ACC112 (cell line): ENCODE data around the gene DCUN1D2.
"Not testable (repeated sequence)": the region's sequence is repeated elsewhere in the genome, so short reads cannot be mapped to it uniquely, and the experiment has no call there.

ENCODE experiments used
- H2AFZ ChIP-seq: fragments of 200-600 bp; sonication (generic); one replicate; pipeline ENCODE4 v1.6.0; 2017; ENCODE audit warnings: antibody characterized with exemption, low read length; ENCODE audit not compliant: unreplicated experiment
- H3K27ac ChIP-seq: fragments of 200-600 bp; sonication (generic); 2 replicates; pipeline ENCODE4 v1.5.1; 2014; ENCODE audit warnings: low read depth, mild to moderate bottlenecking, antibody characterized with exemption, low read length, moderate library complexity
- H3K27me3 ChIP-seq: fragments of 200-600 bp; sonication (generic); 2 replicates; pipeline ENCODE4 v1.6.1; 2014; ENCODE audit warnings: mild to moderate bottlenecking, antibody characterized with exemption, low read length, moderate library complexity, mixed read lengths; ENCODE audit not compliant: insufficient read depth
- H3K36me3 ChIP-seq: fragments of 200-600 bp; sonication (generic); 2 replicates; pipeline ENCODE4 v1.6.1; 2016; ENCODE audit warnings: mild to moderate bottlenecking, antibody characterized with exemption, low read length, moderate library complexity, mixed read lengths; ENCODE audit not compliant: insufficient read depth
- H3K4me1 ChIP-seq: fragments of 200-600 bp; sonication (generic); one replicate; pipeline ENCODE4 v1.6.1; 2016; ENCODE audit warnings: low read length, mixed read lengths; ENCODE audit not compliant: insufficient read depth, unreplicated experiment, control insufficient read depth
- H3K4me3 ChIP-seq: fragments of 200-600 bp; sonication (generic); 2 replicates; pipeline ENCODE4 v1.5.1; 2014; ENCODE audit warnings: mild to moderate bottlenecking, low read depth, low read length
- H3K79me2 ChIP-seq: fragments of 200-600 bp; sonication (generic); one replicate; pipeline ENCODE4 v1.6.0; 2016; ENCODE audit warnings: low read length; ENCODE audit not compliant: control insufficient read depth, unreplicated experiment, insufficient read depth

DCUN1D2 gene

GRCh38 chr13:113474179-113474578, 16.3 kb downstream of the DCUN1D2 start:
- no peaks in the 10 kb centered on the region for H3K4me1 ChIP-seq
- no peak overlapping the region for H2AFZ ChIP-seq
- no peak overlapping the region for H3K27ac ChIP-seq
- H3K79me2 ChIP-seq = peaks cover 2% of the 10 kb centered on the region
- H3K4me3 ChIP-seq = no peak overlapping the region
- no peaks in the 10 kb centered on the region for H3K27me3 ChIP-seq
- H3K36me3 ChIP-seq = peaks cover 31% of the 10 kb centered on the region

- H3K27me3 ChIP-seq = no peaks in the 10 kb centered on the region
- peaks cover 2% of the 10 kb centered on the region for H3K79me2 ChIP-seq
- H3K27ac ChIP-seq = no peak overlapping the region
- H2AFZ ChIP-seq = no peak overlapping the region
- H3K4me1 ChIP-seq = no peaks in the 10 kb centered on the region
- H3K4me3 ChIP-seq = no peak overlapping the region
- H3K36me3 ChIP-seq = peaks cover 18% of the 10 kb centered on the region
These were observed 18.0 kb downstream of the DCUN1D2 start for GRCh38 chr13:113472355-113473025.

GRCh38 chr13:113471844-113472243, 18.7 kb downstream of the DCUN1D2 start:
- no peak overlapping the region for H3K4me3 ChIP-seq
- H3K36me3 ChIP-seq = peaks cover 12% of the 10 kb centered on the region
- peaks cover 2% of the 10 kb centered on the region for H3K79me2 ChIP-seq
- no peaks in the 10 kb centered on the region for H3K4me1 ChIP-seq
- H2AFZ ChIP-seq = no peak overlapping the region
- no peak overlapping the region for H3K27ac ChIP-seq
- no peaks in the 10 kb centered on the region for H3K27me3 ChIP-seq

- H3K4me1 ChIP-seq, H3K27me3 ChIP-seq, H2AFZ ChIP-seq, H3K27ac ChIP-seq, H3K4me3 ChIP-seq, H3K79me2 ChIP-seq: not testable (repeated sequence)
- H3K36me3 ChIP-seq = peaks cover 11% of the 10 kb centered on the region
These were observed 19.8 kb downstream of the DCUN1D2 start for GRCh38 chr13:113470635-113471163.

- Histone ChIP-seq H3K27me3 (no peaks in the 10 kb centered on the region), H3K27ac (no peak overlapping the region), H3K4me3 (no peak overlapping the region), H3K4me1 (no peaks in the 10 kb centered on the region), H3K36me3 (peaks cover 11% of the 10 kb centered on the region), H2AFZ (no peak overlapping the region), H3K79me2 (peaks cover 2% of the 10 kb centered on the region)
These were observed 20.4 kb downstream of the DCUN1D2 start for GRCh38 chr13:113470073-113470472.

- H3K27ac ChIP-seq = no peak overlapping the region
- H3K36me3 ChIP-seq = peaks cover 11% of the 10 kb centered on the region
- H3K4me3 ChIP-seq = no peak overlapping the region
These were observed 20.9 kb downstream of the DCUN1D2 start for GRCh38 chr13:113469582-113469981.

GRCh38 chr13:113468472-113469201, 21.9 kb downstream of the DCUN1D2 start:
- Histone ChIP-seq H3K27ac (no peak overlapping the region), H3K79me2 (peaks cover 2% of the 10 kb centered on the region), H3K27me3 (no peaks in the 10 kb centered on the region), H2AFZ (no peak overlapping the region), H3K36me3 (peaks cover 6% of the 10 kb centered on the region), H3K4me1 (no peaks in the 10 kb centered on the region), H3K4me3 (no peak overlapping the region)

More at GRCh38 chr13:113469582-113469981, 20.9 kb downstream of the DCUN1D2 start:
- Histone ChIP-seq H3K4me1 (no peaks in the 10 kb centered on the region), H3K79me2 (peaks cover 2% of the 10 kb centered on the region), H3K27me3 (no peaks in the 10 kb centered on the region), H2AFZ (no peak overlapping the region)

- H3K79me2 ChIP-seq = peaks cover 2% of the 10 kb centered on the region
- no peaks in the 10 kb centered on the region for H3K4me1 ChIP-seq
- no peaks in the 10 kb centered on the region for H3K27me3 ChIP-seq
- no peak overlapping the region for H3K4me3 ChIP-seq
- no peak overlapping the region for H3K27ac ChIP-seq
- peaks cover 4% of the 10 kb centered on the region for H3K36me3 ChIP-seq
- H2AFZ ChIP-seq = no peak overlapping the region
These were observed 22.5 kb downstream of the DCUN1D2 start for GRCh38 chr13:113468029-113468428.

- peaks cover 2% of the 10 kb centered on the region for H3K36me3 ChIP-seq
- H3K4me1 ChIP-seq = no peaks in the 10 kb centered on the region
- no peak overlapping the region for H3K27ac ChIP-seq
- H3K79me2 ChIP-seq = peaks cover 2% of the 10 kb centered on the region
- H2AFZ ChIP-seq = no peak overlapping the region
- no peaks in the 10 kb centered on the region for H3K27me3 ChIP-seq
- no peak overlapping the region for H3K4me3 ChIP-seq
These were observed 24.1 kb downstream of the DCUN1D2 start for GRCh38 chr13:113466383-113466782.

- H3K79me2 ChIP-seq = peaks cover 2% of the 10 kb centered on the region
- H2AFZ ChIP-seq = no peak overlapping the region
- H3K4me1 ChIP-seq = no peaks in the 10 kb centered on the region
- no peak overlapping the region for H3K4me3 ChIP-seq
- peaks cover 2% of the 10 kb centered on the region for H3K36me3 ChIP-seq
- no peaks in the 10 kb centered on the region for H3K27me3 ChIP-seq
- H3K27ac ChIP-seq = no peak overlapping the region
These were observed 25.2 kb downstream of the DCUN1D2 start for GRCh38 chr13:113465300-113465699.

- peaks cover 2% of the 10 kb centered on the region for H3K36me3 ChIP-seq
These were observed 26.0 kb downstream of the DCUN1D2 start for GRCh38 chr13:113464476-113464875.

More at GRCh38 chr13:113464476-113464875, 26.0 kb downstream of the DCUN1D2 start:
- H3K4me3 ChIP-seq = no peak overlapping the region
- H3K27ac ChIP-seq = no peak overlapping the region
- H3K27me3 ChIP-seq = no peaks in the 10 kb centered on the region
- no peak overlapping the region for H2AFZ ChIP-seq
- H3K4me1 ChIP-seq = no peaks in the 10 kb centered on the region
- peaks cover 1% of the 10 kb centered on the region for H3K79me2 ChIP-seq
